GM12878 (cell line): ENCODE data around the gene PXDC1. TPM values are rescaled to one million over a fixed set of nuclear protein-coding genes. Genes with fewer than 3 reads are reported as not detected.

Source experiments
- ATAC-seq: fragments of 200-7000 bp; cut with Tn5 transposase; 3 replicates; pipeline ENCODE4 v1.9.1; 2020; ENCODE audit warnings: mild to moderate bottlenecking, moderate library complexity
- BruUV-seq: library from RNA; stranded (reverse); fragments of 400-500 nt; replicated peaks from 2 replicates; lab custom pipeline; 2021; lab: Mats Ljungman, UMichigan
- CTCF ChIA-PET: fragments of 300-600 bp; sonication (Branson Sonifier 250); formaldehyde crosslinking; extraction: SDS; loops from one replicate; lab custom pipeline; 2021; ENCODE audit warnings: inconsistent platforms; lab: Yijun Ruan, JAX
- POLR2A ChIA-PET: fragments of 350-600 bp; formaldehyde crosslinking; extraction: SDS; loops from one replicate; lab custom pipeline; 2021; ENCODE audit warnings: inconsistent platforms; lab: Charles Lee
- RAD21 ChIA-PET: fragments of 300-600 bp; sonication (Branson Sonifier 250); formaldehyde crosslinking; loops from one replicate; lab custom pipeline; 2023; ENCODE audit warnings: antibody characterized with exemption; ENCODE audit not compliant: unreplicated experiment; lab: Charles Lee
- SMC1A ChIA-PET: fragments of 300-600 bp; sonication (Branson Sonifier 250); formaldehyde crosslinking; loops from one replicate; lab custom pipeline; 2023; ENCODE audit not compliant: unreplicated experiment, uncharacterized antibody; lab: Charles Lee
- DNase-seq: peaks from one replicate; pipeline ENCODE4 v3.0.0-alpha.2; 2011; ENCODE audit warnings: low read depth, low spot score
- FAIRE-seq: peaks from 3 replicates; lab custom pipeline; 2011; peaks lifted over from hg19 to GRCh38; lab: Jason Lieb, UNC
- H2AFZ ChIP-seq: 2 replicates; pipeline ENCODE4 v1.6.0; 2011; ENCODE audit warnings: low read depth, low read length, control low read depth; ENCODE audit not compliant: control insufficient read depth
- H3K27ac ChIP-seq: 2 replicates; pipeline ENCODE4 v1.5.1; 2011; ENCODE audit warnings: control low read depth; ENCODE audit not compliant: control insufficient read depth, insufficient read depth
- H3K27me3 ChIP-seq, 2 experiments: replicated peaks in 1 of 2; 2 replicates each; pipeline versions ENCODE4 v1.6.0 to v1.6.1; 2011; ENCODE audit warnings: low read length in 1 of 2; ENCODE audit not compliant: control insufficient read depth in 2 of 2, insufficient read depth in 2 of 2
- H3K36me3 ChIP-seq, 2 experiments: 2 replicates each; pipeline ENCODE4 v1.5.1; 2011; ENCODE audit warnings: low read length in 1 of 2; ENCODE audit not compliant: control insufficient read depth in 2 of 2, insufficient read depth in 2 of 2
- H3K4me1 ChIP-seq: 2 replicates; pipeline ENCODE4 v1.6.1; 2011; ENCODE audit warnings: mild to moderate bottlenecking, low read length, moderate library complexity, mixed read lengths; ENCODE audit not compliant: control insufficient read depth, insufficient read depth
- H3K4me2 ChIP-seq: 2 replicates; pipeline ENCODE4 v1.6.0; 2011; ENCODE audit warnings: control low read depth; ENCODE audit not compliant: control insufficient read depth, insufficient read depth
- H3K4me3 ChIP-seq: fragments of 200-600 bp; sonication (generic); 2 replicates; pipeline ENCODE4 v1.5.1; 2016
- H3K79me2 ChIP-seq: 2 replicates; pipeline ENCODE4 v1.6.0; 2011; ENCODE audit warnings: low read length; ENCODE audit not compliant: control insufficient read depth, insufficient read depth
- H3K9ac ChIP-seq: 2 replicates; pipeline ENCODE4 v1.8.0; 2011; ENCODE audit warnings: low read length, control low read depth, mixed read lengths; ENCODE audit not compliant: control insufficient read depth, insufficient read depth
- H3K9me3 ChIP-seq: replicated peaks from 3 replicates; pipeline ENCODE4 v1.5.1; 2011; ENCODE audit warnings: mild to moderate bottlenecking, low read length; ENCODE audit not compliant: control insufficient read depth, insufficient read depth
- H4K20me1 ChIP-seq: 2 replicates; pipeline ENCODE4 v1.6.0; 2011; ENCODE audit not compliant: control insufficient read depth, insufficient read depth
- BHLHE40 ChIP-seq, 2 experiments: fragments of 450-650 bp in 1 of 2; IDR thresholded peaks; 2 replicates each; pipeline ENCODE4 v1.6.1; 2011 to 2017; ENCODE audit warnings: low read depth in 2 of 2, borderline replicate concordance in 1 of 2, improper control_type of control experiment in 1 of 2, low read length in 1 of 2, mild to moderate bottlenecking in 1 of 2
- CBX3 ChIP-seq: fragments of 200-600 bp; sonication (generic); IDR thresholded peaks from 2 replicates; pipeline ENCODE4 v1.6.1; 2016; ENCODE audit warnings: low read depth, borderline replicate concordance
- CREB1 ChIP-seq: IDR thresholded peaks from 2 replicates; pipeline ENCODE4 v1.6.1; 2012; ENCODE audit warnings: low read depth, mild to moderate bottlenecking, inconsistent platforms
- DPF2 ChIP-seq: fragments of 450-650 bp; IDR thresholded peaks from 2 replicates; pipeline ENCODE4 v1.6.1; 2017; ENCODE audit warnings: mild to moderate bottlenecking
- HCFC1 ChIP-seq: fragments of 150-350 bp; IDR thresholded peaks from 2 replicates; pipeline ENCODE4 v1.6.1; 2014; ENCODE audit warnings: low read length
- NR2C2 ChIP-seq: IDR thresholded peaks from 2 replicates; pipeline ENCODE4 v1.6.1; 2011; ENCODE audit warnings: borderline replicate concordance, low read depth; ENCODE audit not compliant: control insufficient read depth, insufficient read length
- NRF1 ChIP-seq: conservative IDR thresholded peaks from 2 replicates; pipeline ENCODE4 v1.6.1; 2011; ENCODE audit warnings: mild to moderate bottlenecking, low read depth, low read length, improper control_type of control experiment
- POLR2A ChIP-seq: IDR thresholded peaks from 2 replicates; pipeline ENCODE4 v1.6.1; 2011; ENCODE audit warnings: low read depth, mild to moderate bottlenecking, low read length
- RAD21 ChIP-seq: IDR thresholded peaks from 2 replicates; pipeline ENCODE4 v1.6.1; 2011; ENCODE audit warnings: mild to moderate bottlenecking, low read depth, low read length, moderate library complexity; ENCODE audit not compliant: insufficient read depth
- RAD51 ChIP-seq: fragments of 450-650 bp; IDR thresholded peaks from 2 replicates; pipeline ENCODE4 v1.6.1; 2016; ENCODE audit warnings: moderate library complexity, mild to moderate bottlenecking, inconsistent platforms
- SIN3A ChIP-seq: IDR thresholded peaks from 2 replicates; pipeline ENCODE4 v1.6.1; 2012; ENCODE audit warnings: low read depth, low read length, improper control_type of control experiment
- SMAD5 ChIP-seq: IDR thresholded peaks from 2 replicates; pipeline ENCODE4 v1.6.1; 2016; ENCODE audit warnings: antibody characterized with exemption, low read depth
- SPI1 ChIP-seq: IDR thresholded peaks from 2 replicates; pipeline ENCODE4 v1.6.1; 2011; ENCODE audit warnings: low read depth, mild to moderate bottlenecking, low read length, moderate library complexity, borderline replicate concordance; ENCODE audit not compliant: insufficient read depth
- SRF ChIP-seq, 2 experiments: IDR thresholded peaks; 2 replicates each; pipeline ENCODE4 v1.6.1; 2011; ENCODE audit warnings: low read depth in 2 of 2, low read length in 2 of 2, mild to moderate bottlenecking in 1 of 2, moderate library complexity in 1 of 2
- SUZ12 ChIP-seq: fragments of 200-600 bp; sonication (generic); IDR thresholded peaks from one replicate; pipeline ENCODE4 v1.6.1; 2018; ENCODE audit warnings: antibody characterized with exemption, mild to moderate bottlenecking; ENCODE audit not compliant: unreplicated experiment
- WGBS: methylation state at CpG from one replicate; pipeline ENCODE4 v1.1.6; 2016; ENCODE audit warnings: low lambda C conversion rate; ENCODE audit not compliant: insufficient replicate concordance, insufficient coverage; ENCODE audit errors: missing lambda C conversion rate; 5-methylcytosine and 5-hydroxymethylcytosine counted together
- in situ Hi-C: fragments of 300-500 bp; cut with MboI; formaldehyde crosslinking; loops from 9 replicates; pipeline ENCODE4 v1.14.3; 2018; ENCODE audit warnings: mixed read lengths
- intact Hi-C: fragments of 100-400 bp; cut with micrococcal nuclease; formaldehyde crosslinking; loops from one replicate; pipeline ENCODE4 v1.14.2; 2022; ENCODE audit not compliant: unreplicated experiment
- polyA plus RNA-seq, 11 experiments: library from polyadenylated mRNA; depleted of rRNA in 4 of 11; unstranded in 6 of 11; stranded (reverse) in 5 of 11; fragments of >200 nt; fragmentation: Nextera tagmentation in 4 of 11; fragmentation: Illumina TruSeq in 1 of 11; extraction: Ambion mirVana in 4 of 11; extraction: Trizol in 1 of 11; gene quantifications; 1 replicate in 1 of 11; 2 replicates in 10 of 11; pipeline versions ENCODE4 v1.2.1 to v1.2.3, GENCODE V29; 2011 to 2016; ENCODE audit warnings: inconsistent platforms in 2 of 11, missing spikeins in 2 of 11, low read depth in 1 of 11
- total RNA-seq, 4 experiments: library from RNA; depleted of rRNA in 3 of 4; stranded (reverse); fragments of >200 nt in 3 of 4; fragmentation: Illumina TruSeq in 1 of 4; extraction: Trizol in 1 of 4; gene quantifications; 2 replicates each; pipeline versions ENCODE4 v1.2.1 to v1.2.3, GENCODE V29; 2013 to 2021
- TF ChIP-seq, protein P1 (sequence below): IDR thresholded peaks from 2 replicates; pipeline ENCODE4 v1.6.1; 2012; ENCODE audit warnings: mild to moderate bottlenecking, low read depth, low read length
- TF ChIP-seq, protein P2 (sequence below): IDR thresholded peaks from 2 replicates; pipeline ENCODE4 v1.6.1; 2011; ENCODE audit warnings: low read depth, mild to moderate bottlenecking, low read length, moderate library complexity, borderline replicate concordance; ENCODE audit errors: extremely low read depth
- TF ChIP-seq, protein P3 (sequence below): IDR thresholded peaks from 2 replicates; pipeline ENCODE4 v1.6.1; 2011; ENCODE audit warnings: mild to moderate bottlenecking, low read depth, low read length, moderate library complexity; ENCODE audit not compliant: insufficient replicate concordance

PXDC1 gene
- total and polyA plus RNA-seq, 10 of the 15 experiments (the other 5 are each of a cell fraction or from before 2014, with no cell fraction given), result 0.03 to 0.72 (median 0.32) TPM; not detected in 2

DNA sequence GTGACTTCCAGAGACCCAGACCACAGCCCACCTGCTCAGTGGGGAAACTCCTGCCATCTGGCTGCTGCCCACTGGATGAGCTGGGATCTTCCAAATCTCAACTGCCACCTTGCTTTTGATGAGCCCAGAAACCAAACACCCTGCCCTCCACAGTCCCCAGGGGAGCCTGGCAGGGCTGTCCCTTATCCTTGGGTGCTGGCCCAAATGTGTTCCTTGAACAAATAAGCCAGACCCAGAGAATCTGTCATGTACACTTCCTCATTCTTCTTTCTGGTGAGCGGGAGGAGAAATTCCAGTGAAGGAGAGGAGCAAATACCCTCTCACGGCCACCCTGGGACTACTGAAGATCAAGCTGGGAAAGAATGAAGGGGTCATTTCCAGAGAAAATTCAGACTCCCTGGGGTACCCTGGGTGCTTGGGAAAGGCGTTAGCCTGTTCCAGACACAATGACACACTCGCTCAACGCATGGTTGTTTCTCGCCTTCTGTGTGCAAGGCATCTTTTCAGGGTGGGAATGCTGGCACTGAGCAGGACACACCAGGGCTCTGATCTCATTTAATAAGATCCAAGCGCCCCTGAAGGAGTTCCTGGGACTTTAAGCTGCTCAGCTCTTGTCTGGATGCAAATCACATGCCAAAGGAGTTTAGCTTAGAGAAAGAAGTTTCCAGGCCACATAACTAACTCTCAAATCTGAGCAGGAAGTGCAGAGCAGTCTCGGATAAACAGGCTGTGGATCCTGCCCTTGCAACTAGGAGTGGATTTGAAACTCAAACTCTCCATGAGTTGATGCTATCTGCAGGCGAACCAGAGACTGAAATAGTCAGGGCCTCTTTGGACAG, 38.5 kb downstream of the PXDC1 start:
- no peak overlapping the region for H2AFZ ChIP-seq
- H3K36me3 ChIP-seq, result no peaks in the 10 kb centered on the region
- no peak for FAIRE-seq
- ChIA-PET SMC1A (interaction anchor here (1.2 to 1.4 kb wide), 2 partner anchors 19 to 62 kb away, joined by 3 read pairs; no protein-coding TSS in a partner anchor), RAD21 (no interaction called here), POLR2A (no interaction called here), CTCF (no interaction called here)
- H3K4me2 ChIP-seq, result no peak overlapping the region
- in situ Hi-C loops, result no loop called here
- TF ChIP-seq SUZ12, result no peak
- TF ChIP-seq, protein P1, sequence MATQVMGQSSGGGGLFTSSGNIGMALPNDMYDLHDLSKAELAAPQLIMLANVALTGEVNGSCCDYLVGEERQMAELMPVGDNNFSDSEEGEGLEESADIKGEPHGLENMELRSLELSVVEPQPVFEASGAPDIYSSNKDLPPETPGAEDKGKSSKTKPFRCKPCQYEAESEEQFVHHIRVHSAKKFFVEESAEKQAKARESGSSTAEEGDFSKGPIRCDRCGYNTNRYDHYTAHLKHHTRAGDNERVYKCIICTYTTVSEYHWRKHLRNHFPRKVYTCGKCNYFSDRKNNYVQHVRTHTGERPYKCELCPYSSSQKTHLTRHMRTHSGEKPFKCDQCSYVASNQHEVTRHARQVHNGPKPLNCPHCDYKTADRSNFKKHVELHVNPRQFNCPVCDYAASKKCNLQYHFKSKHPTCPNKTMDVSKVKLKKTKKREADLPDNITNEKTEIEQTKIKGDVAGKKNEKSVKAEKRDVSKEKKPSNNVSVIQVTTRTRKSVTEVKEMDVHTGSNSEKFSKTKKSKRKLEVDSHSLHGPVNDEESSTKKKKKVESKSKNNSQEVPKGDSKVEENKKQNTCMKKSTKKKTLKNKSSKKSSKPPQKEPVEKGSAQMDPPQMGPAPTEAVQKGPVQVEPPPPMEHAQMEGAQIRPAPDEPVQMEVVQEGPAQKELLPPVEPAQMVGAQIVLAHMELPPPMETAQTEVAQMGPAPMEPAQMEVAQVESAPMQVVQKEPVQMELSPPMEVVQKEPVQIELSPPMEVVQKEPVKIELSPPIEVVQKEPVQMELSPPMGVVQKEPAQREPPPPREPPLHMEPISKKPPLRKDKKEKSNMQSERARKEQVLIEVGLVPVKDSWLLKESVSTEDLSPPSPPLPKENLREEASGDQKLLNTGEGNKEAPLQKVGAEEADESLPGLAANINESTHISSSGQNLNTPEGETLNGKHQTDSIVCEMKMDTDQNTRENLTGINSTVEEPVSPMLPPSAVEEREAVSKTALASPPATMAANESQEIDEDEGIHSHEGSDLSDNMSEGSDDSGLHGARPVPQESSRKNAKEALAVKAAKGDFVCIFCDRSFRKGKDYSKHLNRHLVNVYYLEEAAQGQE, result no peak
- no peak for TF ChIP-seq CBX3
- no peak for TF ChIP-seq SPI1
- TF ChIP-seq SMAD5, result no peak
- no peak for TF ChIP-seq CREB1
- TF ChIP-seq NRF1, result no peak
- no peak for TF ChIP-seq DPF2
- no peak for TF ChIP-seq POLR2A
- TF ChIP-seq SIN3A, result no peak
- TF ChIP-seq HCFC1, result no peak
- TF ChIP-seq NR2C2, result no peak
- TF ChIP-seq, protein P2, sequence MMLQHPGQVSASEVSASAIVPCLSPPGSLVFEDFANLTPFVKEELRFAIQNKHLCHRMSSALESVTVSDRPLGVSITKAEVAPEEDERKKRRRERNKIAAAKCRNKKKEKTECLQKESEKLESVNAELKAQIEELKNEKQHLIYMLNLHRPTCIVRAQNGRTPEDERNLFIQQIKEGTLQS, result no peak
- no peak for TF ChIP-seq RAD21
- TF ChIP-seq, protein P3, sequence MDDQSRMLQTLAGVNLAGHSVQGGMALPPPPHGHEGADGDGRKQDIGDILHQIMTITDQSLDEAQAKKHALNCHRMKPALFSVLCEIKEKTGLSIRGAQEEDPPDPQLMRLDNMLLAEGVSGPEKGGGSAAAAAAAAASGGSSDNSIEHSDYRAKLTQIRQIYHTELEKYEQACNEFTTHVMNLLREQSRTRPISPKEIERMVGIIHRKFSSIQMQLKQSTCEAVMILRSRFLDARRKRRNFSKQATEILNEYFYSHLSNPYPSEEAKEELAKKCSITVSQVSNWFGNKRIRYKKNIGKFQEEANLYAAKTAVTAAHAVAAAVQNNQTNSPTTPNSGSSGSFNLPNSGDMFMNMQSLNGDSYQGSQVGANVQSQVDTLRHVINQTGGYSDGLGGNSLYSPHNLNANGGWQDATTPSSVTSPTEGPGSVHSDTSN, result no peak
- no peak for TF ChIP-seq BHLHE40 (IDR thresholded peaks at IDR 0.05; ENCODE audit: borderline replicate concordance in 1 of 2, low read depth in 2 of 2, low read length in 1 of 2)
- no peak for TF ChIP-seq SRF (IDR thresholded peaks at IDR 0.05; ENCODE audit: low read depth in 2 of 2, low read length in 2 of 2)
- no peak for TF ChIP-seq RAD51
- WGBS, result 35% methylated on average over 9 of the region's 9 CpGs
- intact Hi-C loops, result no loop called here
- no peaks in the 10 kb centered on the region for H4K20me1 ChIP-seq
- BruUV-seq, result no TSS peak
- DNase-seq, result no peak
- no peak overlapping the region for H3K27ac ChIP-seq
- H3K9me3 ChIP-seq, result no peaks in the 10 kb centered on the region; the same call in 2 of the 3 replicates
- H3K4me3 ChIP-seq, result no peak overlapping the region
- peaks cover 0 to 1% of the 10 kb centered on the region in 2 experiments; a peak in 1 of 4 replicates for H3K27me3 ChIP-seq
- no peaks in the 10 kb centered on the region for H3K4me1 ChIP-seq
- no peaks in the 10 kb centered on the region for H3K79me2 ChIP-seq
- H3K9ac ChIP-seq, result no peak overlapping the region
- no peak for ATAC-seq
